Kidney (tissue), 14 donors: ENCODE results near the gene WNT7B. TPM values are rescaled to one million over a fixed set of nuclear protein-coding genes. Genes with fewer than 3 reads are reported as not detected.

Experiments
- DNase-seq, 5 donors: peaks; one replicate each; pipeline ENCODE4 v3.0.0-alpha.2; 2013 to 2020
- FAIRE-seq: peaks from 2 replicates; lab custom pipeline; 2012; peaks lifted over from hg19 to GRCh38; lab: Jason Lieb, UNC
- H3K27ac ChIP-seq, 2 donors: one replicate each; pipeline ENCODE4 v1.7.0; 2013; ENCODE audit warnings: low read depth in 2 of 2, low read length in 2 of 2, inconsistent platforms in 1 of 2
- H3K27me3 ChIP-seq: one replicate; pipeline ENCODE4 v1.7.1; 2013; ENCODE audit warnings: low read length, inconsistent platforms; ENCODE audit not compliant: control insufficient read depth, insufficient read depth
- H3K36me3 ChIP-seq, 3 donors: one replicate each; pipeline versions ENCODE4 v1.7.0 to v1.7.1; 2013; ENCODE audit warnings: low read length in 3 of 3, control low read depth in 1 of 3, inconsistent platforms in 1 of 3; ENCODE audit not compliant: insufficient read depth in 3 of 3, control insufficient read depth in 2 of 3
- H3K4me1 ChIP-seq, 3 donors: one replicate each; pipeline versions ENCODE4 v1.7.0 to v1.7.1; 2013; ENCODE audit warnings: low read length in 3 of 3, inconsistent platforms in 1 of 3, low read depth in 1 of 3; ENCODE audit not compliant: control insufficient read depth in 2 of 3, insufficient read depth in 2 of 3
- H3K4me3 ChIP-seq, 3 donors: one replicate each; pipeline versions ENCODE4 v1.7.0 to v1.8.1; 2013; ENCODE audit warnings: low read length in 3 of 3, control low read depth in 1 of 3, inconsistent platforms in 1 of 3
- H3K9ac ChIP-seq, 3 donors: one replicate each; pipeline versions ENCODE4 v1.7.0 to v1.7.1; 2013; ENCODE audit warnings: low read length in 3 of 3, control low read depth in 1 of 3, inconsistent platforms in 1 of 3
- H3K9me3 ChIP-seq, 3 donors: one replicate each; pipeline versions ENCODE4 v1.7.0 to v1.7.1; 2013; ENCODE audit warnings: low read length in 3 of 3, control low read depth in 1 of 3, inconsistent platforms in 1 of 3; ENCODE audit not compliant: control insufficient read depth in 2 of 3, insufficient read depth in 1 of 3
- intact Hi-C: fragments of 100-400 bp; cut with DNase I; formaldehyde crosslinking; loops from one replicate; pipeline ENCODE4 v1.11.1; 2022
- polyA plus RNA-seq: library from polyadenylated mRNA; stranded (reverse); fragments of 350-450 nt; fragmentation: Illumina TruSeq; extraction: RNeasy Lipid Tissue Mini Kit (QIAGEN cat#74804); gene quantifications from one replicate; pipeline ENCODE4 v1.2.3, GENCODE V29; 2014; ENCODE audit warnings: low read depth, low replicate concordance; ENCODE audit not compliant: insufficient read depth
- total RNA-seq: library from RNA; stranded (reverse); fragmentation: NEBNext Ultra II Directional; extraction: Animal tissue kit (Norgen Biotek cat#: 25700); gene quantifications from one replicate; pipeline ENCODE4 v1.2.1, GENCODE V29; 2021
- TF ChIP-seq, protein P1 (sequence below): IDR thresholded peaks from 3 replicates; pipeline ENCODE4 v1.5.1; 2012; ENCODE audit warnings: mild to moderate bottlenecking, moderate library complexity, borderline replicate concordance; ENCODE audit not compliant: insufficient read depth; ENCODE audit errors: extremely low read depth
- donor health status: control.
- donor health status: control.
- donor health status: control.
- donor health status: control.
- donor health status: control.
- donor health status: DM: yes; HTN: yes; CAD: no.
- donor health status: Normal renal cell carcinoma (clear cell type).

WNT7B gene
- total and polyA plus RNA-seq, 2 donors from 2014 or later, result 1.6 to 2.4 TPM

GRCh38 chr22:45906946-45907345 lies 70.0 kb downstream of the WNT7B start:
- DNase-seq (no peak), FAIRE-seq (no peak)
- peaks cover 0 to 2% (median 0%) of the 10 kb centered on the region in 3 donors for H3K4me1 ChIP-seq
- no peaks in the 10 kb centered on the region for H3K27me3 ChIP-seq
- no peaks in the 10 kb centered on the region for H3K36me3 ChIP-seq
- H3K27ac ChIP-seq, result no peak overlapping the region
- H3K4me3 ChIP-seq, result no peak overlapping the region
- intact Hi-C loops, result no loop called here
- no peaks in the 10 kb centered on the region for H3K9me3 ChIP-seq
- no peak overlapping the region for H3K9ac ChIP-seq
- TF ChIP-seq, protein P1, sequence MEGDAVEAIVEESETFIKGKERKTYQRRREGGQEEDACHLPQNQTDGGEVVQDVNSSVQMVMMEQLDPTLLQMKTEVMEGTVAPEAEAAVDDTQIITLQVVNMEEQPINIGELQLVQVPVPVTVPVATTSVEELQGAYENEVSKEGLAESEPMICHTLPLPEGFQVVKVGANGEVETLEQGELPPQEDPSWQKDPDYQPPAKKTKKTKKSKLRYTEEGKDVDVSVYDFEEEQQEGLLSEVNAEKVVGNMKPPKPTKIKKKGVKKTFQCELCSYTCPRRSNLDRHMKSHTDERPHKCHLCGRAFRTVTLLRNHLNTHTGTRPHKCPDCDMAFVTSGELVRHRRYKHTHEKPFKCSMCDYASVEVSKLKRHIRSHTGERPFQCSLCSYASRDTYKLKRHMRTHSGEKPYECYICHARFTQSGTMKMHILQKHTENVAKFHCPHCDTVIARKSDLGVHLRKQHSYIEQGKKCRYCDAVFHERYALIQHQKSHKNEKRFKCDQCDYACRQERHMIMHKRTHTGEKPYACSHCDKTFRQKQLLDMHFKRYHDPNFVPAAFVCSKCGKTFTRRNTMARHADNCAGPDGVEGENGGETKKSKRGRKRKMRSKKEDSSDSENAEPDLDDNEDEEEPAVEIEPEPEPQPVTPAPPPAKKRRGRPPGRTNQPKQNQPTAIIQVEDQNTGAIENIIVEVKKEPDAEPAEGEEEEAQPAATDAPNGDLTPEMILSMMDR, result no peak

DNA sequence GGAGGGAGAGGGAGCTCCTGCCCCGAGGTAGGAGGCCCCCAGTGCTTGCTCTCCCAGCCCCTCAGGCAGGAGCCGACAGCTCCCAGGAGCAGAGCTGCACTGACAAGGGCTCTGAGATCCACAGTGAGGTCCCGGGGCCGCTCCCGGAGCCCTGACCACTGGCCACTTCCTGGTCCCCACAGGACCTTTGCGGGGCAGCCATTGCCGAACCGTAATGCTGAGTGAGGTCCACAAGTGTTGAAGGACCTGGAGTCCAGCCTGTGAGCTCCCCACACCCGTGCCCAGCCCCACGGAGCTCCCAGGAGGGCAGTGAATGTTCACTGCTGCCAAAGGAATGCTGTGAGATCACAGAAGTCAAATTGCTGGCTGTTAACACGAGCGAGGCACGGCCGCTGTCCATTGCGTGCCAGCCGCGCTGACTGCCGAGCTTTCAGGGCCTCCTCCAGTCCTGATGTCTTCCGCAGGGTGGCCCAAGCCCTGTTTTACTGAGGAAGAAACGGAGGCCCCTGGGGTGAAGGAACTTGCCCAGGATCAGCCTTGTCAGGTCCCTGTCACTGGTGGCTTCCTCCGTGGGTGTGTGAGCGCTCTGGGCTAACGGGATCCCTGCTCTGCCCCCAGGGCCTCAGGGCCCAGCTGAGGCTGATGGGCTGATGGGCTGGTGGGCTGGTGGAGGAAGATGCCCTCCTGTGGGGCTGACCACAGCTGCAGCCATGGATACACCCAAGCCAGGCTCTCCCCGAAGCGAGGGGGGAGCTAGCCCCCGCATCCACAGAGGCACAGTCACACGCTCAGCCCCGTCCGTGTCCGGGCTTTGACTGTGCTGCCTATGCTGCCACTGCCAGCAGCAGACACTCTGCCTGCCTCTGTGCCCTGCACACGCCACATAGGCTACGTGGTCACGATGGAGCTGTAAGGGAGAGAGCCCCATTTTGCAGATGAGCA lies 70.8 kb downstream of the WNT7B start:
- intact Hi-C loops, result no loop called here
- Histone ChIP-seq H3K27me3 (no peaks in the 10 kb centered on the region), H3K4me1 (peaks cover 0 to 2% (median 0%) of the 10 kb centered on the region in 3 donors), H3K9me3 (no peaks in the 10 kb centered on the region), H3K36me3 (no peaks in the 10 kb centered on the region), H3K4me3 (no peak overlapping the region), H3K27ac (no peak overlapping the region), H3K9ac (no peak overlapping the region)
- TF ChIP-seq, protein P1, result no peak
- DNase-seq, result no peak
- no peak for FAIRE-seq

- Histone ChIP-seq H3K9me3 (no peaks in the 10 kb centered on the region), H3K4me1 (peaks cover 0 to 2% (median 0%) of the 10 kb centered on the region in 3 donors), H3K9ac (no peak overlapping the region), H3K4me3 (no peak overlapping the region), H3K27me3 (no peaks in the 10 kb centered on the region), H3K27ac (no peak overlapping the region), H3K36me3 (no peaks in the 10 kb centered on the region)
- FAIRE-seq (no peak), DNase-seq (no peak)
- TF ChIP-seq, protein P1, result no peak
- intact Hi-C loops, result no loop called here
Observed at GRCh38 chr22:45905326-45905923, 71.5 kb downstream of the WNT7B start.
